OCI-LY1 (cell line): ENCODE results near the gene C13orf46.

Experiments used
- EZH2 ChIP-seq: fragments of 200-600 bp; sonication (generic), shearing (Covaris generic); IDR thresholded peaks from 2 replicates; pipeline ENCODE4 v1.8.0; 2017; ENCODE audit warnings: borderline replicate concordance, mixed run types, mild to moderate bottlenecking, antibody characterized with exemption, low read length, moderate library complexity, mixed read lengths
- TF ChIP-seq, protein P1 (sequence below): fragments of 200-600 bp; sonication (generic), shearing (Covaris generic); IDR thresholded peaks from 2 replicates; pipeline ENCODE4 v1.5.1; 2017; ENCODE audit warnings: mild to moderate bottlenecking, antibody characterized with exemption, low read length, moderate library complexity, mixed read lengths

- TF ChIP-seq, protein P1, sequence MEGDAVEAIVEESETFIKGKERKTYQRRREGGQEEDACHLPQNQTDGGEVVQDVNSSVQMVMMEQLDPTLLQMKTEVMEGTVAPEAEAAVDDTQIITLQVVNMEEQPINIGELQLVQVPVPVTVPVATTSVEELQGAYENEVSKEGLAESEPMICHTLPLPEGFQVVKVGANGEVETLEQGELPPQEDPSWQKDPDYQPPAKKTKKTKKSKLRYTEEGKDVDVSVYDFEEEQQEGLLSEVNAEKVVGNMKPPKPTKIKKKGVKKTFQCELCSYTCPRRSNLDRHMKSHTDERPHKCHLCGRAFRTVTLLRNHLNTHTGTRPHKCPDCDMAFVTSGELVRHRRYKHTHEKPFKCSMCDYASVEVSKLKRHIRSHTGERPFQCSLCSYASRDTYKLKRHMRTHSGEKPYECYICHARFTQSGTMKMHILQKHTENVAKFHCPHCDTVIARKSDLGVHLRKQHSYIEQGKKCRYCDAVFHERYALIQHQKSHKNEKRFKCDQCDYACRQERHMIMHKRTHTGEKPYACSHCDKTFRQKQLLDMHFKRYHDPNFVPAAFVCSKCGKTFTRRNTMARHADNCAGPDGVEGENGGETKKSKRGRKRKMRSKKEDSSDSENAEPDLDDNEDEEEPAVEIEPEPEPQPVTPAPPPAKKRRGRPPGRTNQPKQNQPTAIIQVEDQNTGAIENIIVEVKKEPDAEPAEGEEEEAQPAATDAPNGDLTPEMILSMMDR = no peak
- no peak for TF ChIP-seq EZH2
Observed at GRCh38 chr13:113996081-113996911, 22.4 kb upstream of the C13orf46 start.
